Caco-2 (cell line): ENCODE data around the gene TSPAN5. TPM values are rescaled to one million over a fixed set of nuclear protein-coding genes. Genes with fewer than 3 reads are reported as not detected.

ENCODE experiments used
- BruUV-seq: library from RNA; stranded (reverse); fragments of 400-500 nt; replicated peaks from 2 replicates; lab custom pipeline; 2021; lab: Mats Ljungman, UMichigan
- CTCF ChIA-PET: fragments of 300-600 bp; sonication (Branson Sonifier 250); formaldehyde crosslinking; loops from one replicate; lab custom pipeline; 2022; ENCODE audit warnings: antibody characterized with exemption; lab: Charles Lee
- POLR2A ChIA-PET: fragments of 300-600 bp; sonication (Branson Sonifier 250); formaldehyde crosslinking; loops from one replicate; lab custom pipeline; 2022; ENCODE audit warnings: antibody characterized with exemption; lab: Charles Lee
- DNase-seq, 2 experiments: peaks; one replicate each; pipeline versions ENCODE4 v3.0.0 to v3.0.0-alpha.2; 2020 to 2022
- H3K27me3 ChIP-seq: replicated peaks from 2 replicates; pipeline ENCODE4 v1.6.0; 2011; ENCODE audit warnings: low read length; ENCODE audit not compliant: control insufficient read depth, insufficient read depth
- H3K36me3 ChIP-seq: 2 replicates; pipeline ENCODE4 v1.5.1; 2011; ENCODE audit warnings: low read length; ENCODE audit not compliant: control insufficient read depth, insufficient read depth
- H3K4me1 ChIP-seq: fragments of 250-450 bp; sonication (Bioruptor Pico); 2 replicates; pipeline ENCODE4 v1.5.1; 2020; ENCODE audit warnings: mild to moderate bottlenecking
- H3K4me3 ChIP-seq: 2 replicates; pipeline ENCODE4 v1.5.1; 2011; ENCODE audit warnings: low read depth, mild to moderate bottlenecking, control low read depth, low read length
- H3K9me3 ChIP-seq: fragments of 250-450 bp; sonication (Bioruptor Pico); 2 replicates; pipeline ENCODE4 v1.5.1; 2020; ENCODE audit warnings: mild to moderate bottlenecking, moderate library complexity
- H3K27ac Mint-ChIP-seq: one replicate; pipeline ENCODE4 v1.8.0; 2022; ENCODE audit warnings: mixed read lengths; ENCODE audit not compliant: unreplicated experiment
- H3K27me3 Mint-ChIP-seq: one replicate; pipeline ENCODE4 v1.8.0; 2022; ENCODE audit warnings: mixed read lengths; ENCODE audit not compliant: insufficient read depth, unreplicated experiment
- H3K36me3 Mint-ChIP-seq: one replicate; pipeline ENCODE4 v1.8.0; 2022; ENCODE audit warnings: mild to moderate bottlenecking, mixed read lengths; ENCODE audit not compliant: insufficient read depth, unreplicated experiment
- H3K4me1 Mint-ChIP-seq: one replicate; pipeline ENCODE4 v1.8.0; 2022; ENCODE audit warnings: low read depth, mixed read lengths; ENCODE audit not compliant: unreplicated experiment
- H3K4me3 Mint-ChIP-seq: one replicate; pipeline ENCODE4 v1.8.0; 2022; ENCODE audit warnings: mild to moderate bottlenecking, moderate library complexity, mixed read lengths; ENCODE audit not compliant: unreplicated experiment
- H3K9me3 Mint-ChIP-seq: one replicate; pipeline ENCODE4 v1.8.0; 2022; ENCODE audit warnings: mixed read lengths; ENCODE audit not compliant: unreplicated experiment
- CTCF ChIP-seq, 2 experiments: fragments of 200-600 bp in 1 of 2; IDR thresholded peaks; 1 replicate in 1 of 2; 2 replicates in 1 of 2; pipeline versions ENCODE4 v1.5.1 to v1.8.0; 2011 to 2022; ENCODE audit warnings: antibody characterized with exemption in 1 of 2, control low read depth in 1 of 2, inconsistent platforms in 1 of 2, low read depth in 1 of 2, low read length in 1 of 2, mild to moderate bottlenecking in 1 of 2, moderate library complexity in 1 of 2; ENCODE audit not compliant: insufficient read depth in 1 of 2, severe bottlenecking in 1 of 2, unreplicated experiment in 1 of 2
- intact Hi-C: fragments of 100-400 bp; cut with micrococcal nuclease; formaldehyde crosslinking; loops from one replicate; pipeline ENCODE4 v1.10.0; 2022; ENCODE audit not compliant: unreplicated experiment
- total RNA-seq: library from RNA; stranded (reverse); gene quantifications from 2 replicates; pipeline ENCODE4 v1.2.3, GENCODE V29; 2022

The TSPAN5 gene
- total RNA-seq, 1 experiment from 2014 or later: 24.1 TPM

GRCh38 chr4:98476891-98477290 is 181.5 kb downstream of the TSPAN5 start:
- H3K4me1 Mint-ChIP-seq: peaks cover 6% of the 10 kb centered on the region
- peaks cover 17% of the 10 kb centered on the region for H3K36me3 Mint-ChIP-seq
- POLR2A ChIA-PET: no interaction called here
- no peak overlapping the region for H3K4me3 Mint-ChIP-seq
- CTCF ChIA-PET: interaction anchor here (1.1 kb wide), 1 partner anchor 9 kb away, joined by 4 read pairs; no protein-coding TSS in a partner anchor
- H3K27me3 Mint-ChIP-seq: no peaks in the 10 kb centered on the region
- TF ChIP-seq CTCF (IDR thresholded peaks at IDR 0.05; ENCODE audit: insufficient read depth in 1 of 2, low read depth in 1 of 2, low read length in 1 of 2, severe bottlenecking in 1 of 2, unreplicated experiment in 1 of 2): no peak
- intact Hi-C loops: no loop called here
- no TSS peak for BruUV-seq
- H3K9me3 Mint-ChIP-seq: no peaks in the 10 kb centered on the region
- Histone ChIP-seq H3K9me3 (no peaks in the 10 kb centered on the region), H3K27me3 (no peaks in the 10 kb centered on the region), H3K4me3 (no peak overlapping the region), H3K4me1 (no peaks in the 10 kb centered on the region), H3K36me3 (no peaks in the 10 kb centered on the region)
- H3K27ac Mint-ChIP-seq: no peak overlapping the region
- no peak for DNase-seq

- ChIA-PET POLR2A (no interaction called here), CTCF (no interaction called here)
- Histone ChIP-seq H3K9me3 (no peaks in the 10 kb centered on the region), H3K4me1 (no peaks in the 10 kb centered on the region; the same call in 1 of the 2 replicates), H3K4me3 (no peak overlapping the region), H3K27me3 (no peaks in the 10 kb centered on the region), H3K36me3 (no peaks in the 10 kb centered on the region)
- intact Hi-C loops: no loop called here
- TF ChIP-seq CTCF (IDR thresholded peaks at IDR 0.05; ENCODE audit: insufficient read depth in 1 of 2, low read depth in 1 of 2, low read length in 1 of 2, severe bottlenecking in 1 of 2, unreplicated experiment in 1 of 2): no peak
- no peaks in the 10 kb centered on the region for H3K9me3 Mint-ChIP-seq
- no peaks in the 10 kb centered on the region for H3K4me1 Mint-ChIP-seq
- no peak overlapping the region for H3K27ac Mint-ChIP-seq
- H3K36me3 Mint-ChIP-seq: peaks cover 32% of the 10 kb centered on the region
- no peaks in the 10 kb centered on the region for H3K27me3 Mint-ChIP-seq
- H3K4me3 Mint-ChIP-seq: no peak overlapping the region
- DNase-seq: no peak
- no TSS peak for BruUV-seq
Observed at GRCh38 chr4:98474408-98474844, 184.0 kb downstream of the TSPAN5 start.

GRCh38 chr4:98473046-98473445 is 185.4 kb downstream of the TSPAN5 start:
- H3K4me1 ChIP-seq: no peaks in the 10 kb centered on the region; the same call in 1 of the 2 replicates
- H3K27me3 Mint-ChIP-seq: no peaks in the 10 kb centered on the region
- no peaks in the 10 kb centered on the region for H3K27me3 ChIP-seq
- no peaks in the 10 kb centered on the region for H3K9me3 ChIP-seq
- ChIA-PET CTCF (no interaction called here), POLR2A (no interaction called here)
- H3K27ac Mint-ChIP-seq: no peak overlapping the region
- H3K4me1 Mint-ChIP-seq: no peaks in the 10 kb centered on the region
- H3K4me3 Mint-ChIP-seq: no peak overlapping the region
- intact Hi-C loops: no loop called here
- H3K36me3 ChIP-seq: no peaks in the 10 kb centered on the region
- no peak for TF ChIP-seq CTCF (IDR thresholded peaks at IDR 0.05; ENCODE audit: insufficient read depth in 1 of 2, low read depth in 1 of 2, low read length in 1 of 2, severe bottlenecking in 1 of 2, unreplicated experiment in 1 of 2)
- H3K4me3 ChIP-seq: no peak overlapping the region
- peaks cover 28% of the 10 kb centered on the region for H3K36me3 Mint-ChIP-seq
- no TSS peak for BruUV-seq
- DNase-seq: no peak
- H3K9me3 Mint-ChIP-seq: no peaks in the 10 kb centered on the region
